HepG2 (cell line): ENCODE data around the gene INPP1. TPM values are rescaled to one million over a fixed set of nuclear protein-coding genes. Genes with fewer than 3 reads are reported as not detected.

Experiments
- BCL6 ChIP-seq: IDR thresholded peaks from 2 replicates; pipeline ENCODE4 v1.6.1; 2016; ENCODE audit warnings: missing genetic modification reagents, missing compliant biosample characterization
- DNMT3B ChIP-seq: conservative IDR thresholded peaks from 2 replicates; pipeline ENCODE4 v1.6.1; 2016; ENCODE audit warnings: missing biosample characterization, control low read depth
- ISX ChIP-seq: sonication (generic); formaldehyde crosslinking; conservative IDR thresholded peaks from 2 replicates; pipeline ENCODE4 v1.5.0; 2020; ENCODE audit warnings: missing genetic modification reagents
- KLF6 ChIP-seq: IDR thresholded peaks from 2 replicates; pipeline ENCODE4 v1.8.0; 2016; ENCODE audit warnings: missing biosample characterization, missing genetic modification reagents
- MYPOP ChIP-seq: sonication (generic); formaldehyde crosslinking; IDR thresholded peaks from 2 replicates; pipeline ENCODE4 v1.8.1; 2023; ENCODE audit warnings: mild to moderate bottlenecking, moderate library complexity, missing genetic modification reagents
- ZKSCAN5 ChIP-seq: sonication (generic); formaldehyde crosslinking; IDR thresholded peaks from 2 replicates; pipeline ENCODE4 v1.5.1; 2020; ENCODE audit warnings: mild to moderate bottlenecking, missing genetic modification reagents
- ZNF431 ChIP-seq: sonication (generic); formaldehyde crosslinking; IDR thresholded peaks from 2 replicates; pipeline ENCODE4 v1.9.0; 2022; ENCODE audit warnings: missing genetic modification reagents, low read depth, mild to moderate bottlenecking, borderline replicate concordance
- ZNF772 ChIP-seq: sonication (generic); formaldehyde crosslinking; IDR thresholded peaks from 2 replicates; pipeline ENCODE4 v1.5.0; 2020; ENCODE audit warnings: mild to moderate bottlenecking, missing genetic modification reagents
- polyA plus RNA-seq, 8 experiments: library from polyadenylated mRNA; depleted of rRNA in 3 of 8; stranded (reverse) in 7 of 8; unstranded in 1 of 8; fragments of >200 nt; fragmentation: Illumina TruSeq in 4 of 8; extraction: Trizol in 4 of 8; gene quantifications; 2 replicates each; pipeline versions ENCODE4 v1.2.1 to v1.2.3, GENCODE V29; 2011 to 2016; ENCODE audit warnings: low read depth in 4 of 8, missing spikeins in 1 of 8, mixed read lengths in 1 of 8; ENCODE audit not compliant: insufficient read depth in 1 of 8
- total RNA-seq, 5 experiments: library from RNA; depleted of rRNA; stranded (reverse); fragments of >200 nt; fragmentation: Illumina TruSeq; extraction: Trizol; gene quantifications; 2 replicates each; pipeline ENCODE4 v1.2.3, GENCODE V29; 2016; ENCODE audit warnings: low read depth in 1 of 5
- TF ChIP-seq, protein P1 (sequence below): sonication (generic); formaldehyde crosslinking; IDR thresholded peaks from 2 replicates; pipeline ENCODE4 v1.4.0; 2020; ENCODE audit warnings: missing genetic modification reagents
- TF ChIP-seq, protein P2 (sequence below): IDR thresholded peaks from 2 replicates; pipeline ENCODE4 v1.6.1; 2016; ENCODE audit warnings: control low read depth
- TF ChIP-seq, protein P3 (sequence below): sonication (generic); formaldehyde crosslinking; IDR thresholded peaks from 2 replicates; pipeline ENCODE4 v1.4.0; 2020; ENCODE audit warnings: missing genetic modification reagents
- TF ChIP-seq, protein P4 (sequence below): sonication (generic); formaldehyde crosslinking; IDR thresholded peaks from 2 replicates; pipeline ENCODE4 v1.4.0; 2020; ENCODE audit warnings: missing genetic modification reagents
- TF ChIP-seq, protein P5 (sequence below), 2 experiments: IDR thresholded peaks; 2 replicates each; pipeline ENCODE4 v1.6.1; 2011 to 2012; ENCODE audit warnings: low read length in 2 of 2, borderline replicate concordance in 1 of 2, low read depth in 1 of 2, mild to moderate bottlenecking in 1 of 2, moderate library complexity in 1 of 2
- TF ChIP-seq, protein P6 (sequence below): sonication (generic); formaldehyde crosslinking; IDR thresholded peaks from 2 replicates; pipeline ENCODE4 v1.5.0; 2020; ENCODE audit warnings: mild to moderate bottlenecking, missing genetic modification reagents

INPP1 gene
- total and polyA plus RNA-seq, 2 of the 13 experiments (the other 11 are each of a cell fraction or from before 2014, with no cell fraction given) = 10.0 to 13.3 TPM

- TF ChIP-seq, protein P1, sequence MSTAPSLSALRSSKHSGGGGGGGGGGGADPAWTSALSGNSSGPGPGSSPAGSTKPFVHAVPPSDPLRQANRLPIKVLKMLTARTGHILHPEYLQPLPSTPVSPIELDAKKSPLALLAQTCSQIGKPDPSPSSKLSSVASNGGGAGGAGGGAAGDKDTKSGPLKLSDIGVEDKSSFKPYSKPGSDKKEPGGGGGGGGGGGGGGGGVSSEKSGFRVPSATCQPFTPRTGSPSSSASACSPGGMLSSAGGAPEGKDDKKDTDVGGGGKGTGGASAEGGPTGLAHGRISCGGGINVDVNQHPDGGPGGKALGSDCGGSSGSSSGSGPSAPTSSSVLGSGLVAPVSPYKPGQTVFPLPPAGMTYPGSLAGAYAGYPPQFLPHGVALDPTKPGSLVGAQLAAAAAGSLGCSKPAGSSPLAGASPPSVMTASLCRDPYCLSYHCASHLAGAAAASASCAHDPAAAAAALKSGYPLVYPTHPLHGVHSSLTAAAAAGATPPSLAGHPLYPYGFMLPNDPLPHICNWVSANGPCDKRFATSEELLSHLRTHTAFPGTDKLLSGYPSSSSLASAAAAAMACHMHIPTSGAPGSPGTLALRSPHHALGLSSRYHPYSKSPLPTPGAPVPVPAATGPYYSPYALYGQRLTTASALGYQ = no peak
- TF ChIP-seq MYPOP = peak; percentile 86
- peak; percentile 48; the same call in 1 of the 2 replicates for TF ChIP-seq ZNF431 (CRISPR knock-in tag)
- TF ChIP-seq, protein P2, sequence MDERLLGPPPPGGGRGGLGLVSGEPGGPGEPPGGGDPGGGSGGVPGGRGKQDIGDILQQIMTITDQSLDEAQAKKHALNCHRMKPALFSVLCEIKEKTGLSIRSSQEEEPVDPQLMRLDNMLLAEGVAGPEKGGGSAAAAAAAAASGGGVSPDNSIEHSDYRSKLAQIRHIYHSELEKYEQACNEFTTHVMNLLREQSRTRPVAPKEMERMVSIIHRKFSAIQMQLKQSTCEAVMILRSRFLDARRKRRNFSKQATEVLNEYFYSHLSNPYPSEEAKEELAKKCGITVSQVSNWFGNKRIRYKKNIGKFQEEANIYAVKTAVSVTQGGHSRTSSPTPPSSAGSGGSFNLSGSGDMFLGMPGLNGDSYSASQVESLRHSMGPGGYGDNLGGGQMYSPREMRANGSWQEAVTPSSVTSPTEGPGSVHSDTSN (CRISPR knock-in tag) = no peak
- TF ChIP-seq DNMT3B (CRISPR knock-in tag) = no peak
- TF ChIP-seq, protein P3, sequence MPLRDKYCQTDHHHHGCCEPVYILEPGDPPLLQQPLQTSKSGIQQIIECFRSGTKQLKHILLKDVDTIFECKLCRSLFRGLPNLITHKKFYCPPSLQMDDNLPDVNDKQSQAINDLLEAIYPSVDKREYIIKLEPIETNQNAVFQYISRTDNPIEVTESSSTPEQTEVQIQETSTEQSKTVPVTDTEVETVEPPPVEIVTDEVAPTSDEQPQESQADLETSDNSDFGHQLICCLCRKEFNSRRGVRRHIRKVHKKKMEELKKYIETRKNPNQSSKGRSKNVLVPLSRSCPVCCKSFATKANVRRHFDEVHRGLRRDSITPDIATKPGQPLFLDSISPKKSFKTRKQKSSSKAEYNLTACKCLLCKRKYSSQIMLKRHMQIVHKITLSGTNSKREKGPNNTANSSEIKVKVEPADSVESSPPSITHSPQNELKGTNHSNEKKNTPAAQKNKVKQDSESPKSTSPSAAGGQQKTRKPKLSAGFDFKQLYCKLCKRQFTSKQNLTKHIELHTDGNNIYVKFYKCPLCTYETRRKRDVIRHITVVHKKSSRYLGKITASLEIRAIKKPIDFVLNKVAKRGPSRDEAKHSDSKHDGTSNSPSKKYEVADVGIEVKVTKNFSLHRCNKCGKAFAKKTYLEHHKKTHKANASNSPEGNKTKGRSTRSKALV (CRISPR knock-in tag) = no peak
- peak; percentile 87 for TF ChIP-seq KLF6
- TF ChIP-seq ISX (CRISPR knock-in tag) = no peak
- TF ChIP-seq, protein P4, sequence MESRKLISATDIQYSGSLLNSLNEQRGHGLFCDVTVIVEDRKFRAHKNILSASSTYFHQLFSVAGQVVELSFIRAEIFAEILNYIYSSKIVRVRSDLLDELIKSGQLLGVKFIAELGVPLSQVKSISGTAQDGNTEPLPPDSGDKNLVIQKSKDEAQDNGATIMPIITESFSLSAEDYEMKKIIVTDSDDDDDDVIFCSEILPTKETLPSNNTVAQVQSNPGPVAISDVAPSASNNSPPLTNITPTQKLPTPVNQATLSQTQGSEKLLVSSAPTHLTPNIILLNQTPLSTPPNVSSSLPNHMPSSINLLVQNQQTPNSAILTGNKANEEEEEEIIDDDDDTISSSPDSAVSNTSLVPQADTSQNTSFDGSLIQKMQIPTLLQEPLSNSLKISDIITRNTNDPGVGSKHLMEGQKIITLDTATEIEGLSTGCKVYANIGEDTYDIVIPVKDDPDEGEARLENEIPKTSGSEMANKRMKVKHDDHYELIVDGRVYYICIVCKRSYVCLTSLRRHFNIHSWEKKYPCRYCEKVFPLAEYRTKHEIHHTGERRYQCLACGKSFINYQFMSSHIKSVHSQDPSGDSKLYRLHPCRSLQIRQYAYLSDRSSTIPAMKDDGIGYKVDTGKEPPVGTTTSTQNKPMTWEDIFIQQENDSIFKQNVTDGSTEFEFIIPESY (CRISPR knock-in tag) = no peak
- TF ChIP-seq, protein P5, sequence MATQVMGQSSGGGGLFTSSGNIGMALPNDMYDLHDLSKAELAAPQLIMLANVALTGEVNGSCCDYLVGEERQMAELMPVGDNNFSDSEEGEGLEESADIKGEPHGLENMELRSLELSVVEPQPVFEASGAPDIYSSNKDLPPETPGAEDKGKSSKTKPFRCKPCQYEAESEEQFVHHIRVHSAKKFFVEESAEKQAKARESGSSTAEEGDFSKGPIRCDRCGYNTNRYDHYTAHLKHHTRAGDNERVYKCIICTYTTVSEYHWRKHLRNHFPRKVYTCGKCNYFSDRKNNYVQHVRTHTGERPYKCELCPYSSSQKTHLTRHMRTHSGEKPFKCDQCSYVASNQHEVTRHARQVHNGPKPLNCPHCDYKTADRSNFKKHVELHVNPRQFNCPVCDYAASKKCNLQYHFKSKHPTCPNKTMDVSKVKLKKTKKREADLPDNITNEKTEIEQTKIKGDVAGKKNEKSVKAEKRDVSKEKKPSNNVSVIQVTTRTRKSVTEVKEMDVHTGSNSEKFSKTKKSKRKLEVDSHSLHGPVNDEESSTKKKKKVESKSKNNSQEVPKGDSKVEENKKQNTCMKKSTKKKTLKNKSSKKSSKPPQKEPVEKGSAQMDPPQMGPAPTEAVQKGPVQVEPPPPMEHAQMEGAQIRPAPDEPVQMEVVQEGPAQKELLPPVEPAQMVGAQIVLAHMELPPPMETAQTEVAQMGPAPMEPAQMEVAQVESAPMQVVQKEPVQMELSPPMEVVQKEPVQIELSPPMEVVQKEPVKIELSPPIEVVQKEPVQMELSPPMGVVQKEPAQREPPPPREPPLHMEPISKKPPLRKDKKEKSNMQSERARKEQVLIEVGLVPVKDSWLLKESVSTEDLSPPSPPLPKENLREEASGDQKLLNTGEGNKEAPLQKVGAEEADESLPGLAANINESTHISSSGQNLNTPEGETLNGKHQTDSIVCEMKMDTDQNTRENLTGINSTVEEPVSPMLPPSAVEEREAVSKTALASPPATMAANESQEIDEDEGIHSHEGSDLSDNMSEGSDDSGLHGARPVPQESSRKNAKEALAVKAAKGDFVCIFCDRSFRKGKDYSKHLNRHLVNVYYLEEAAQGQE (IDR thresholded peaks at IDR 0.05; ENCODE audit: borderline replicate concordance in 1 of 2, low read depth in 1 of 2, low read length in 2 of 2) = no peak
- TF ChIP-seq, protein P6, sequence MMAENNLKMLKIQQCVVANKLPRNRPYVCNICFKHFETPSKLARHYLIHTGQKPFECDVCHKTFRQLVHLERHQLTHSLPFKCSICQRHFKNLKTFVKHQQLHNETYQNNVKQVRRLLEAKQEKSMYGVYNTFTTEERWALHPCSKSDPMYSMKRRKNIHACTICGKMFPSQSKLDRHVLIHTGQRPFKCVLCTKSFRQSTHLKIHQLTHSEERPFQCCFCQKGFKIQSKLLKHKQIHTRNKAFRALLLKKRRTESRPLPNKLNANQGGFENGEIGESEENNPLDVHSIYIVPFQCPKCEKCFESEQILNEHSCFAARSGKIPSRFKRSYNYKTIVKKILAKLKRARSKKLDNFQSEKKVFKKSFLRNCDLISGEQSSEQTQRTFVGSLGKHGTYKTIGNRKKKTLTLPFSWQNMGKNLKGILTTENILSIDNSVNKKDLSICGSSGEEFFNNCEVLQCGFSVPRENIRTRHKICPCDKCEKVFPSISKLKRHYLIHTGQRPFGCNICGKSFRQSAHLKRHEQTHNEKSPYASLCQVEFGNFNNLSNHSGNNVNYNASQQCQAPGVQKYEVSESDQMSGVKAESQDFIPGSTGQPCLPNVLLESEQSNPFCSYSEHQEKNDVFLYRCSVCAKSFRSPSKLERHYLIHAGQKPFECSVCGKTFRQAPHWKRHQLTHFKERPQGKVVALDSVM (CRISPR knock-in tag) = peak; percentile 63
- 0 out of 2 replicates have a peak, but pooled peaks have one; percentile 35 for TF ChIP-seq BCL6
- TF ChIP-seq ZKSCAN5 (CRISPR knock-in tag) = no peak
- peak; percentile 85 for TF ChIP-seq ZNF772 (CRISPR knock-in tag)
Observed at GRCh38 chr2:190343536-190344275, at the start of gene INPP1 (continued).
